Tibial nerve (tissue), 4 donors: ENCODE results near the gene C7orf33. TPM values are rescaled to one million over a fixed set of nuclear protein-coding genes. Genes with fewer than 3 reads are reported as not detected.
"Not testable (repeated sequence)": the region's sequence is repeated elsewhere in the genome, so short reads cannot be mapped to it uniquely, and the experiment has no call there.

Experiments
- DNase-seq, 2 donors: peaks; one replicate each; pipeline ENCODE4 v3.0.0-alpha.2; 2019; ENCODE audit warnings: low spot score in 2 of 2
- H3K27ac ChIP-seq, 4 donors: fragments of 200-600 bp; sonication (generic) in 3 of 4; one replicate each; pipeline ENCODE4 v1.5.1; 2017 to 2019; ENCODE audit warnings: mild to moderate bottlenecking in 1 of 4
- H3K27me3 ChIP-seq, 2 donors: fragments of 200-600 bp; sonication (generic) in 1 of 2; one replicate each; pipeline versions ENCODE4 v1.5.1 to v1.6.0; 2017 to 2019
- H3K36me3 ChIP-seq, 3 donors: fragments of 200-600 bp; sonication (generic); one replicate each; pipeline ENCODE4 v1.5.1; 2018 to 2019
- H3K4me1 ChIP-seq, 4 donors: fragments of 200-600 bp; sonication (generic) in 3 of 4; one replicate each; pipeline ENCODE4 v1.5.1; 2017 to 2019
- H3K4me3 ChIP-seq, 4 donors: fragments of 200-600 bp; sonication (generic) in 3 of 4; one replicate each; pipeline ENCODE4 v1.5.1; 2017 to 2019; ENCODE audit warnings: mild to moderate bottlenecking in 1 of 4, moderate library complexity in 1 of 4
- H3K9me3 ChIP-seq, 4 donors: fragments of 200-600 bp; sonication (generic) in 3 of 4; one replicate each; pipeline ENCODE4 v1.5.1; 2017 to 2019
- EP300 ChIP-seq, 2 donors: sonication (generic); formaldehyde crosslinking; IDR thresholded peaks; one replicate each; pipeline ENCODE4 v1.6.1; 2017; ENCODE audit warnings: antibody characterized with exemption in 2 of 2, mild to moderate bottlenecking in 1 of 2
- POLR2A ChIP-seq, 2 donors: fragments of 450-650 bp; IDR thresholded peaks; one replicate each; pipeline ENCODE4 v1.6.1; 2017; ENCODE audit warnings: antibody characterized with exemption in 2 of 2, mild to moderate bottlenecking in 2 of 2, moderate library complexity in 2 of 2
- WGBS, 2 donors: methylation state at CpG; one replicate each; pipeline ENCODE4 v1.1.5; 2018; 5-methylcytosine and 5-hydroxymethylcytosine counted together
- total RNA-seq, 4 donors: library from RNA; depleted of rRNA; stranded (reverse); fragments of >200 nt; gene quantifications; one replicate each; pipeline ENCODE4 v1.1.0, GENCODE V29; 2016
- TF ChIP-seq, protein P1 (sequence below), 5 experiments: fragments of 200-600 bp in 3 of 5; fragments of 450-650 bp in 2 of 5; sonication (generic) in 3 of 5; IDR thresholded peaks; one replicate each; pipeline ENCODE4 v1.5.1; 2016 to 2019; ENCODE audit warnings: antibody characterized with exemption in 5 of 5, mild to moderate bottlenecking in 3 of 5, moderate library complexity in 2 of 5

C7orf33 gene
- total RNA-seq, 4 donors from 2014 or later, result not detected

DNA sequence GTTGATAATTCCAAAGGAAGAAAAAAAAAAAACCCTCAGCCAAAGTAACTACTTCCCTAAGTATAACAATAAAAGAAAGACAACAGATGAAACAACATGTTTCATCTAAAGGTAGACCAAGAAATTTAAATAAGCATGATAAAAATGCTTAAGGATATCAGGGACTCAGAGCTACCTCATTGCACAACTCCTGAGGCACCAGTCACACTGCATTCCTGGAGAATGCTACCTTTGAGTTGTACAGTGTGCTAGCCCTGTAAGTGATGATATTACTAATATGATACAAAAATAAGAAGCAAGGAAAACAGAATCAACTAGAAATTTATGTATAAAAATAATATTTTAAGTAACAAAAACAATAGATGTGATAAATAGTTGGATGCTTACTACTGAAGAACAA lies 29.5 kb upstream of the C7orf33 start:
- no peaks in the 10 kb centered on the region for H3K27me3 ChIP-seq
- no peak overlapping the region for H3K27ac ChIP-seq
- peaks cover 0 to 15% (median 4%) of the 10 kb centered on the region in 4 donors for H3K4me1 ChIP-seq
- no peaks in the 10 kb centered on the region for H3K36me3 ChIP-seq
- TF ChIP-seq, protein P1, sequence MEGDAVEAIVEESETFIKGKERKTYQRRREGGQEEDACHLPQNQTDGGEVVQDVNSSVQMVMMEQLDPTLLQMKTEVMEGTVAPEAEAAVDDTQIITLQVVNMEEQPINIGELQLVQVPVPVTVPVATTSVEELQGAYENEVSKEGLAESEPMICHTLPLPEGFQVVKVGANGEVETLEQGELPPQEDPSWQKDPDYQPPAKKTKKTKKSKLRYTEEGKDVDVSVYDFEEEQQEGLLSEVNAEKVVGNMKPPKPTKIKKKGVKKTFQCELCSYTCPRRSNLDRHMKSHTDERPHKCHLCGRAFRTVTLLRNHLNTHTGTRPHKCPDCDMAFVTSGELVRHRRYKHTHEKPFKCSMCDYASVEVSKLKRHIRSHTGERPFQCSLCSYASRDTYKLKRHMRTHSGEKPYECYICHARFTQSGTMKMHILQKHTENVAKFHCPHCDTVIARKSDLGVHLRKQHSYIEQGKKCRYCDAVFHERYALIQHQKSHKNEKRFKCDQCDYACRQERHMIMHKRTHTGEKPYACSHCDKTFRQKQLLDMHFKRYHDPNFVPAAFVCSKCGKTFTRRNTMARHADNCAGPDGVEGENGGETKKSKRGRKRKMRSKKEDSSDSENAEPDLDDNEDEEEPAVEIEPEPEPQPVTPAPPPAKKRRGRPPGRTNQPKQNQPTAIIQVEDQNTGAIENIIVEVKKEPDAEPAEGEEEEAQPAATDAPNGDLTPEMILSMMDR (IDR thresholded peaks at IDR 0.05), result no peak
- no peak for TF ChIP-seq POLR2A (IDR thresholded peaks at IDR 0.05)
- TF ChIP-seq EP300 (IDR thresholded peaks at IDR 0.05), result no peak
- H3K4me3 ChIP-seq, result no peak overlapping the region
- no peaks in the 10 kb centered on the region for H3K9me3 ChIP-seq
- DNase-seq, result no peak

DNA sequence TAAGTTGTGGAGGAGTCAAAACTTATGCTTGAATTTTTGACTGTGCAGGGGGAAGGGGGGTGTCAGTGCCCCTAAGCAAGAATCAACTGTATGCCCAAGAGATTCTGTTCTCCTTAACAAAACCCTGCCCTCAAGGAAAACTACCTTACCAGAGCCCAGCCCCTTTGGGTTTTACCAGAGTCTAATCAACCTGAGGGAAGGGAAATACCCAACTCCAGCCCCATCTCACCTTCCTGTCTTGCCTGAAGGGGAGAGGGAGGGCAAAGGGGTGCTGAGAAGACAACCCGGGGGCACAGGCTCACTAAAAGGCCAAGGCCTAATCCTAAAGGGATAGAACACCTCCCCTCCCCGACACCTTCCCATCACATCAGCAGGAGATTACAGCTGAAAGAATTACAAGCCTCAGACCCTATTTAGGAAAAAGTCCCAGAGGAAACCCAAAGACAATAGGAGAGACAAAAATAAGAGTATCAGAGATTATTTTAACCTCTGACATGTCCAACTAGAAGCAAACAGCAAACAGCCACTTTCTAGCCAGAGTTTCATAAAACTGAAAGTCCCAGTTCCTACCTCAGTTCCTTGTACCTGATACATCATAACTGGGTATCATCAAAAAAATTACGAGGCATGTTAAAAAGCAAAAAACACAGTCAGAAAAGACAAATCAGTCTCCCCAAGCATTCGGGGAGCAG lies 26.8 kb upstream of the C7orf33 start:
- Histone ChIP-seq H3K27ac (peak overlapping the region in 2 of 4 donors; percentile 12 to 37), H3K4me1 (peaks cover 0 to 15% (median 4%) of the 10 kb centered on the region in 4 donors), H3K4me3 (no peak overlapping the region), H3K27me3 (no peaks in the 10 kb centered on the region), H3K36me3 (no peaks in the 10 kb centered on the region), H3K9me3 (no peaks in the 10 kb centered on the region)
- no peak for DNase-seq
- no peak for TF ChIP-seq POLR2A (IDR thresholded peaks at IDR 0.05)
- TF ChIP-seq, protein P1 (IDR thresholded peaks at IDR 0.05), result no peak
- TF ChIP-seq EP300 (IDR thresholded peaks at IDR 0.05), result no peak
- 76 to 77% methylated on average over 4 of the region's 4 CpGs for WGBS, 2 donors

DNA sequence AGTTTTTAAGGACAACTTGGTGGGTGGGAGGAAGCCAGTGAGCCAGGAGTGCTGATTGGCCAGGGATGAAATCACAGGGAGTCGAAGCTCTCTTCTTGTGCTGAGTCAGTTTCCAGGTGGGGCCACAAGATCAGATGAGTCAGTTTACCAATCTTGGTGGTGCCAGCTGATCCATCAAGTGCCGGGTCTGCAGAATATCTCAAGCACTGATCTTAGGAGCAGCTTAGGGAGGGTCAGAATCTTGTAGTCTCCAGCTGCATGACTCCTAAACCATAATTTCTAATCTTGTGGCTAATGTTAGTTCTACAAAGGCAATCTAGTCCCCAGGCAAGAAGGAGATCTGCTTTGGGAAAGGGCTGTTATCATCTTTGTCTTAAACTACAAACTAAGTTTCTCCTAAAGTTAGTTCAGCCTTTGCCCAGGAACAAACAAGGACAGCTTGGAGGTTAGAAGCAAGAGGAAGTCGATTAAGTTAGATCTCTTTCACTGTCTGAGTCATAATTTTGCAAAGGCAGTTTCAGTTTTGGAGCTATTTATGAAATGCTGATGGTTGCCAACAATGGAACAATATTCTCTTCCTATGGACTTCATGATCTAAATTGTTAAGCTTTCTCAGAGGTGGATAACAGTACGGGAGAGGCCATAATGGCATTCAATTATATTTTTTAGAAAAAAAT lies 26.2 kb upstream of the C7orf33 start:
- 39 to 52% methylated on average over 4 of the region's 4 CpGs for WGBS, 2 donors
- H3K4me1 ChIP-seq, result peaks cover 0 to 15% (median 4%) of the 10 kb centered on the region in 4 donors
- DNase-seq, H3K9me3 ChIP-seq, H3K36me3 ChIP-seq, H3K27me3 ChIP-seq, H3K4me3 ChIP-seq: not testable (repeated sequence)
- peak overlapping the region in 3 of 4 donors; percentile 12 to 37 (median 37) for H3K27ac ChIP-seq

DNA sequence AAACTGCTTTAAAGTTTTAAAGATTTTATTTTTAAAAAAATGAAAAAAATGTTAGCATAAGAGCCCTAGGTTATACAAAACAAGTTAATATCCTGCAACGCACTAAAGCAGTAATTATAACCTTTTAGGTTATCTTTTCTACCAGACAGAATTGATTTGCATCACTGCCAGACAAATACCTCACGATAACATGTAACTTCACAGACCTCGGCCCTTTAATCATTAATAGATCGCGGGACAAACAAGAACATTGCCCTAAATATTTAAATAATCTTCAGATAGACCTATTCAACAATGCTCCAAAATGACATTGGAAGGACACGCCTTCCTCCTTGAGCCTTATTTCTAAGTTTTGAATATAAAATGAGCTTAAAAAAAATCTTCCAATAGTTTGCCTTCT lies 23.8 kb upstream of the C7orf33 start:
- 92 to 96% methylated on average over 6 of the region's 6 CpGs for WGBS, 2 donors
- Histone ChIP-seq H3K9me3 (no peaks in the 10 kb centered on the region), H3K4me1 (peaks cover 0 to 15% (median 4%) of the 10 kb centered on the region in 4 donors), H3K36me3 (no peaks in the 10 kb centered on the region), H3K27ac (no peak overlapping the region), H3K27me3 (no peaks in the 10 kb centered on the region), H3K4me3 (no peak overlapping the region)
- TF ChIP-seq, protein P1 (IDR thresholded peaks at IDR 0.05), result no peak
- DNase-seq, result no peak

DNA sequence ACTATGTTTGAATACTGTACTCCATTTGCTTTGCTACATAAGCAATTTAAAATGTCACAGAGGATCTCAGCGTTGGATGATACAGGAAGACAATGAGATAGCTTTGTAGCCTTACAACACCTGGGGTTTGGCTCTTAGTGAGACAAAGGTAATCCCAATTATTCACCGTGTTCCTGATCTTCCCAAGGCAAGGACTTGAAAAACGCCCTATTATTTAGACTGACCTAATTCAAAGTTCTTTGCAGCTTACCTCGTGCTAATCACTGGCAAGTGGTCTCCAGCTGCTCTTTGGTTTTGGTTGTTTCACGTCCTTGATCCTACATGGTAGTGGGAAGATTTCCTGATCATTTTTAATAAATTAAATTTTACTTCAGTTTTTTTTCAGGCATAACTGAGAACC lies 23.0 kb upstream of the C7orf33 start:
- 54 to 57% methylated on average over 5 of the region's 5 CpGs for WGBS, 2 donors
- H3K4me1 ChIP-seq, result peaks cover 0 to 15% (median 4%) of the 10 kb centered on the region in 4 donors
- H3K27me3 ChIP-seq, result peaks cover 0 to 4% of the 10 kb centered on the region in 2 donors
- DNase-seq, result no peak
- H3K36me3 ChIP-seq, result no peaks in the 10 kb centered on the region
- H3K4me3 ChIP-seq, result no peak overlapping the region
- TF ChIP-seq POLR2A (IDR thresholded peaks at IDR 0.05) (no peak), EP300 (IDR thresholded peaks at IDR 0.05) (no peak)
- TF ChIP-seq, protein P1 (IDR thresholded peaks at IDR 0.05), result no peak
- H3K27ac ChIP-seq, result no peak overlapping the region
- H3K9me3 ChIP-seq, result no peaks in the 10 kb centered on the region
